ENCODE measurements around the gene SLC1A1.

DNA sequence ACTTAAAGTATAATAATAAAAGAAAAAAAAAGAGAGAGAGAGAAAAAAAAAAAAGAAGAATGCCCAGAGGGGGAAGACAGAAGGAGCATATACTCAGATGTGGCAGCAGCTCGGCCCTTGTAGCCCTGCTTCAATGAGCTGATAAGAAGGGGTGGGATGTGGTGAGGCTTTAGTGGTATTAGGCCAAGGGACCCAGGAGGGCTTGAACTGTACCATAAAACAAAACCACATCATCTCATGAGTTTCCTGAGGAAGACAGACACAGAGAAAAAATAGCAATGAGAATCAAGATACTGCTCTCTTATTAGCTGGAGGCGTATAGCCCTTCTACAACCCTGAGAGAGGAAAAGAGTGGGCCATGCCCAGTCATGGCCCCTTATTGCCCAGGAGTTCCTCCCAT lies 72.8 kb downstream of the SLC1A1 start:
- TF ChIP-seq POLR2A (IDR thresholded peaks at IDR 0.05), result no peak
- TF ChIP-seq, protein P1, sequence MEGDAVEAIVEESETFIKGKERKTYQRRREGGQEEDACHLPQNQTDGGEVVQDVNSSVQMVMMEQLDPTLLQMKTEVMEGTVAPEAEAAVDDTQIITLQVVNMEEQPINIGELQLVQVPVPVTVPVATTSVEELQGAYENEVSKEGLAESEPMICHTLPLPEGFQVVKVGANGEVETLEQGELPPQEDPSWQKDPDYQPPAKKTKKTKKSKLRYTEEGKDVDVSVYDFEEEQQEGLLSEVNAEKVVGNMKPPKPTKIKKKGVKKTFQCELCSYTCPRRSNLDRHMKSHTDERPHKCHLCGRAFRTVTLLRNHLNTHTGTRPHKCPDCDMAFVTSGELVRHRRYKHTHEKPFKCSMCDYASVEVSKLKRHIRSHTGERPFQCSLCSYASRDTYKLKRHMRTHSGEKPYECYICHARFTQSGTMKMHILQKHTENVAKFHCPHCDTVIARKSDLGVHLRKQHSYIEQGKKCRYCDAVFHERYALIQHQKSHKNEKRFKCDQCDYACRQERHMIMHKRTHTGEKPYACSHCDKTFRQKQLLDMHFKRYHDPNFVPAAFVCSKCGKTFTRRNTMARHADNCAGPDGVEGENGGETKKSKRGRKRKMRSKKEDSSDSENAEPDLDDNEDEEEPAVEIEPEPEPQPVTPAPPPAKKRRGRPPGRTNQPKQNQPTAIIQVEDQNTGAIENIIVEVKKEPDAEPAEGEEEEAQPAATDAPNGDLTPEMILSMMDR (IDR thresholded peaks at IDR 0.05), result no peak
